ENCODE results near the gene BTG3.

The BTG3 gene, protein sequence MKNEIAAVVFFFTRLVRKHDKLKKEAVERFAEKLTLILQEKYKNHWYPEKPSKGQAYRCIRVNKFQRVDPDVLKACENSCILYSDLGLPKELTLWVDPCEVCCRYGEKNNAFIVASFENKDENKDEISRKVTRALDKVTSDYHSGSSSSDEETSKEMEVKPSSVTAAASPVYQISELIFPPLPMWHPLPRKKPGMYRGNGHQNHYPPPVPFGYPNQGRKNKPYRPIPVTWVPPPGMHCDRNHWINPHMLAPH

DNA sequence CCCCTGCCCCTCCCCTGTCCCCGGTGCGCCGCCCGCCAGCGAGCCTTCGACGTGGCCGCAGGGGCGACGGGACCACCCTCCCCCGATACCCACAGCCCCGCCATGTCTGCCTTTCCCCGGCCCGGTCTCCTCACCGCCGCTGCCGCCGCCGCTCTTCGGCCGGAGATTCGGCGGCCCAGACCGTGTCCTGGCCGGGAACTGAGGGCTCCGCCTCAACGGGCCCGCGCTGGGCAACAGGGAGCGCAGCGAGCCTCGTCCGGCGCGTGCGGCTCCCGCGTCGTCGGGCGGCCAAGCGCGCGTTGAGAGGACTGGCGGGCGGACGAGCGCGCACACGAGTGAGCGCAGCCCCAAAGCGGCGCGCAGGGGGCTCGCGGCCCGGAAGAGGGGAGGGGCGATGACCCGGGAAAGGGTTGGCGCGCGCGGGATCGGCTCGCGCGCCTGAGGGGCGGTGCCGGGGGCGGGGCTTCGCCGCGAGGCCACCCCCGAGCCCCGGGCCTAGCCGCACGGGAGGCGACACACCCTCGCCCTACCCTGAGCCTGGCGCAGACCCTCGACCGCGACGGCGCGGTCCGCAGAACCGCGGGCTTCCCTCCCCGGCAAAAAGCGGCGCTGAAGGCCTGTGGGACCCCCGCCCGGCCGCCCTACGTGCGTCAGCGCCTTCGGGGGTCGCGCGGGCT is at the start of gene BTG3:
BTG3 (minus strand) TSS at position 337 of the 677 bp plus-strand sequence. CDS start 3,757 bp downstream, outside the sequence.
- TF ChIP-seq, protein P1, sequence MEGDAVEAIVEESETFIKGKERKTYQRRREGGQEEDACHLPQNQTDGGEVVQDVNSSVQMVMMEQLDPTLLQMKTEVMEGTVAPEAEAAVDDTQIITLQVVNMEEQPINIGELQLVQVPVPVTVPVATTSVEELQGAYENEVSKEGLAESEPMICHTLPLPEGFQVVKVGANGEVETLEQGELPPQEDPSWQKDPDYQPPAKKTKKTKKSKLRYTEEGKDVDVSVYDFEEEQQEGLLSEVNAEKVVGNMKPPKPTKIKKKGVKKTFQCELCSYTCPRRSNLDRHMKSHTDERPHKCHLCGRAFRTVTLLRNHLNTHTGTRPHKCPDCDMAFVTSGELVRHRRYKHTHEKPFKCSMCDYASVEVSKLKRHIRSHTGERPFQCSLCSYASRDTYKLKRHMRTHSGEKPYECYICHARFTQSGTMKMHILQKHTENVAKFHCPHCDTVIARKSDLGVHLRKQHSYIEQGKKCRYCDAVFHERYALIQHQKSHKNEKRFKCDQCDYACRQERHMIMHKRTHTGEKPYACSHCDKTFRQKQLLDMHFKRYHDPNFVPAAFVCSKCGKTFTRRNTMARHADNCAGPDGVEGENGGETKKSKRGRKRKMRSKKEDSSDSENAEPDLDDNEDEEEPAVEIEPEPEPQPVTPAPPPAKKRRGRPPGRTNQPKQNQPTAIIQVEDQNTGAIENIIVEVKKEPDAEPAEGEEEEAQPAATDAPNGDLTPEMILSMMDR (IDR thresholded peaks at IDR 0.05; ENCODE audit: low read depth, low read length): no peak
- peak; percentile 79 for DNase-seq (ENCODE audit: low read depth, low spot score)
- H3K4me3 ChIP-seq (ENCODE audit: low read depth, low read length): peak within 1 kb of the TSS; percentile 72
- in situ Hi-C loops (cut with HindIII; ENCODE audit: low sequenced_read_pairs): no loop called here

DNA sequence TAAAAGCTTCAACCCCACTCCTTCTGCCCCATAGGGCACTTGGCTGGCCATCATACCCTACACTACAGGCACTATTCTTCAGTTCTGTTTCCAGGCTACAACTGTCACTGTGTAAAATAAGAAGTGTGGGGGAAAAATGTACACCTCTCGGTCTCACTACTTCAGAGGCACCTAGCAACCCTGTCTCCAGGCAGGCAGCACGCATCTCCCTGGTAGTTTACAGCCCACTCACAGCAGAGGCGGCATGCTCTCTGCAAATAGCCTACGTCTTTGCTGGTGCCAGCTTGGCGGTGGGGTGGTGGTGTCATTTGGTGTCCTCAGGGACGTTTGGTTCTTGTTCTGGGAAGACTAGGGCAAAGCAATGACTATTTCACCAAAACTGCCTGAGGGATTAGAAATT is 48.2 kb upstream of the BTG3 start:
- in situ Hi-C loops (cut with HindIII; ENCODE audit: low sequenced_read_pairs): no loop called here
- DNase-seq (ENCODE audit: low read depth, low spot score): no peak
- H3K4me3 ChIP-seq (ENCODE audit: low read depth, low read length): no peak overlapping the region
- TF ChIP-seq, protein P1 (IDR thresholded peaks at IDR 0.05; ENCODE audit: low read depth, low read length): no peak

DNA sequence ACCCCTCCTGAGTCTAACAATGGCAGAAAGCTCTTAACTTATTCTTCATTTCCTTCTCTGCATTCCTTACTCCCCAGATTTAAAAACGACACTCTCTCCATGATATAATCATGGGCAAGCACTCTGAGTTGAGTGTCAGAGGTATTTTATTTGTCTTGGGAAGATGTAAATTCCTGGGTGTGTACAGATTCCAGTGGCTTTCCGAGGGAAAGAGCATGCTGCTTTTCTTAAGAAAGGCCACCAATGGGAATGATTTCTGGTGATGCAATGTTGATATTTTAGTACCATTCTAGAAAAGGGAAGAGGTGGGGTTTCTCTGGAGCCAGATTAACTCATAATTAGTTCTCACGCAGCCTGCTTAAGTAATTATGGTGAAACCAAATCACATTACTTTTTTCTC is 47.8 kb upstream of the BTG3 start:
- TF ChIP-seq, protein P1 (IDR thresholded peaks at IDR 0.05; ENCODE audit: low read depth, low read length): no peak
- H3K4me3 ChIP-seq (ENCODE audit: low read depth, low read length): no peak overlapping the region
- peak; percentile 56 for DNase-seq (ENCODE audit: low read depth, low spot score)
- in situ Hi-C loops (cut with HindIII; ENCODE audit: low sequenced_read_pairs): no loop called here

DNA sequence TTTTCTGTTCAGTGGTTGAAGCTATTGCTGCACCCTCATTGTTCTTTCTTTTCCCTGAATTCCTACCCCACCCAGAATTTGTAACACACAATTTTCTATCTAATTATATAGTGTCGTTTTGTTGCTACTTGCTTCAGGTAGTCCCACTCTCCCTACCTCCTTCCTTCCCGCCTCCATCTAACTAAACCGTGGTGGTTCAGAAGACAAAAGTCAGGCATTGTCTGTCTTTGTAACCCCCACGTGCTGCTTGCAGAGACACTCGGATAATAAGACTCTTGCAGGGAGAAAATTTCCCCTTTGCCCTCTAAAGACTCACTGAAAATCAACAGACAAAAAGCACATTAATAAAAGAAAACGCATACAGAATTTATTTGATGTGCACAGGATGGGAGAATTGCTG is 46.2 kb upstream of the BTG3 start:
- in situ Hi-C loops (cut with HindIII; ENCODE audit: low sequenced_read_pairs): no loop called here
- TF ChIP-seq, protein P1 (IDR thresholded peaks at IDR 0.05; ENCODE audit: low read depth, low read length): no peak
- no peak for DNase-seq (ENCODE audit: low read depth, low spot score)
- H3K4me3 ChIP-seq (ENCODE audit: low read depth, low read length): no peak overlapping the region

DNA sequence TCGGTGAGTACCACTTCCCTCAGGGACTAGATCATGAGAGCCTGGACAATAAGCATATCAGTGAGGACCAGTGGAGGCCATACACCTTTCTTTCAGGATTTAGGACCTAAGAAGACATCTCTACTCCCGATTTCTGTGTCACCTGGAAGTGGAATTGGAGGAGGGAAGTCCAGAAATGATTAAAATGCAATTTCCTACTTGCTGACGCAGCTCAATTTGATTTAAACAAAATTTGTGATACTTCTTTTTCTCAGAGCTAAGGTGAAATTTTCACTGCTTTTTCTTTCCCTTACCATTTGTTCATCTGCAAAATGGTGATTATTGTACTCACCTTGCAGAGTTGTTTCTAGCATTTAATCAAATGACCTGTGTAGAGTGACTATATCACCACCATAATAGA is 38.8 kb upstream of the BTG3 start:
- in situ Hi-C loops (cut with HindIII; ENCODE audit: low sequenced_read_pairs): no loop called here
- DNase-seq (ENCODE audit: low read depth, low spot score): no peak
- TF ChIP-seq, protein P1 (IDR thresholded peaks at IDR 0.05; ENCODE audit: low read depth, low read length): no peak
- no peak overlapping the region for H3K4me3 ChIP-seq (ENCODE audit: low read depth, low read length)

DNA sequence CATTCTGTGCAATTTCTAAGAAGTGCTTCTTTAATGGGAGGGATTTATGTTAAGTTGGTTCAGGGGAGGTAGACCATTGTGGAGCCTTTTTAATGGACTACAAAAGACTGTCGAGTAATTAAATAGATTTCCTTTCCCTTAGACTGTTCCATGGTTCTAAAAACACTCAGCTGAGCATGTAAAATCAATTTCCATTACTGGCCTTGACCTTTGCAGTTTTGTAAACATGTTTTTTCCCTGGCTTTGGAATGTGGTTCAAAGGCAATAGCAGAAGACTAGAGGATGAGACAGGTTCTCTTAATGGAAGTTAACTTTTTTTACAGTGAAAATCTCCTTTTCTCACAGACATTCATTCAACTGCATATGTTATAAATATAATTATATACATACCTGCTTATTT is 37.6 kb upstream of the BTG3 start:
- H3K4me3 ChIP-seq (ENCODE audit: low read depth, low read length): no peak overlapping the region
- TF ChIP-seq, protein P1 (IDR thresholded peaks at IDR 0.05; ENCODE audit: low read depth, low read length): no peak
- in situ Hi-C loops (cut with HindIII; ENCODE audit: low sequenced_read_pairs): no loop called here
- no peak for DNase-seq (ENCODE audit: low read depth, low spot score)
